ENCODE data around the gene FLNB.

GRCh38 chr3:58169371-58169770 is 161.1 kb downstream of the FLNB start:
- TF ChIP-seq CTCF (IDR thresholded peaks at IDR 0.05) (no peak), EZH2 (IDR thresholded peaks at IDR 0.05) (no peak), EZH2phosphoT487 (IDR thresholded peaks at IDR 0.05) (no peak)
